Muscle layer of colon (tissue), 2 donors: ENCODE data around the gene CIB4.

Source experiments
- H3K27ac ChIP-seq: one replicate; pipeline ENCODE4 v1.7.0; 2013; ENCODE audit warnings: low read depth, mild to moderate bottlenecking, low read length, moderate library complexity
- H3K27me3 ChIP-seq, 2 donors: one replicate each; pipeline ENCODE4 v1.7.0; 2013; ENCODE audit warnings: low read length in 2 of 2, mild to moderate bottlenecking in 2 of 2; ENCODE audit not compliant: insufficient read depth in 2 of 2, control insufficient read depth in 1 of 2
- H3K36me3 ChIP-seq: one replicate; pipeline ENCODE4 v1.7.0; 2013; ENCODE audit warnings: mild to moderate bottlenecking, low read length; ENCODE audit not compliant: insufficient read depth
- H3K4me1 ChIP-seq: one replicate; pipeline ENCODE4 v1.7.0; 2013; ENCODE audit warnings: mild to moderate bottlenecking, low read length; ENCODE audit not compliant: insufficient read depth
- H3K4me3 ChIP-seq, 2 donors: one replicate each; pipeline ENCODE4 v1.7.0; 2013; ENCODE audit warnings: low read length in 2 of 2, low read depth in 1 of 2, mild to moderate bottlenecking in 1 of 2, moderate library complexity in 1 of 2
- H3K9ac ChIP-seq: one replicate; pipeline ENCODE4 v1.7.0; 2013; ENCODE audit warnings: low read length
- H3K9me3 ChIP-seq: one replicate; pipeline ENCODE4 v1.7.0; 2013; ENCODE audit warnings: mild to moderate bottlenecking, low read length
- donor health status: abdominal sarcoma.
- donor health status: Adenocarcinoma of cecum.

CIB4 gene

DNA sequence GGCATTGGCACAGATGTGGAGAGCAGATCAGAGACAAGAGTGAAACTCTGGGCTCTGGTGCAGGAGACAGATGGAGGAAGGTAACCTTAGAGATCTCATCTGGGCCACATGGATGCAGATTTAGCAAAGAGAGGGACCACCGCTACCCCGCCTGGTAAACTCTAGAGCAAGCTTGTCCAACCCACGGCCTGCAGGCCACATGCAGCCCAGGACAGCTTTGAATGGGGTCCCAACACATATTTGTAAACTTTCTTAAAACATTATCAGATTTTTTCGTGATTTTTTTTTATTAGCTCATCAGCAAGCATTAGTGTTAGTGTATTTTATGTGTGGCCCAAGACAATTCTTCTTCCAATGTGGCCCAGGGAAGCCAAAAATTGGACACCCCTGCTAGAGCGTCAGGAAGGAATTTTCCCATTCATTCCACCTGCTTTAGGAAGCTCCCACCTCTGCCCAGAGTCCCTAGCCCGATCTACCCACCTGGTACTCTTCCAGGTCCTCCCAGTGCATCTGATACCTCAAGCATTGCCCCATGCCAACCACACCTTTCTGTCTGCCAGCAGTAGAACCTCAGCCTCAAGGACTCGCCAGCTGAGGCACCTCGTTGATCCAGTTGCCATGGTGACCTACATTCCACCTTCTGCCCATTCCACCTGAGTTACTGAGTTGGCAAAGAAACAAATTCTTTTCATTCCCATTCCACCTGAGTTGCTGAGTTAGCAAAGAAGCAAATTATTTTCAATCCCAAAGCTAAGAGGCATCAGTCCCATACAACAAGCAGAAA is at the start of gene CIB4:
TSS of gene CIB4 (minus strand) at position 586 of the 784 bp plus-strand sequence. CDS start at position 534, 52 bp downstream.
- Histone ChIP-seq H3K4me3 (no peak within 1 kb of the TSS), H3K27me3 (peaks cover 0 to 6% of the 10 kb centered on the region in 2 donors), H3K27ac (no peak within 1 kb of the TSS), H3K9ac (no peak within 1 kb of the TSS), H3K4me1 (peaks cover 3% of the 10 kb centered on the region), H3K36me3 (no peaks in the 10 kb centered on the region), H3K9me3 (no peaks in the 10 kb centered on the region)

- H3K9ac ChIP-seq = no peak overlapping the region
- no peaks in the 10 kb centered on the region for H3K27me3 ChIP-seq
- no peaks in the 10 kb centered on the region for H3K36me3 ChIP-seq
- no peak overlapping the region for H3K27ac ChIP-seq
- peaks cover 49% of the 10 kb centered on the region for H3K4me1 ChIP-seq
- no peaks in the 10 kb centered on the region for H3K9me3 ChIP-seq
- no peak overlapping the region for H3K4me3 ChIP-seq
Measured at GRCh38 chr2:26687801-26688200, 46.6 kb upstream of the CIB4 start.

DNA sequence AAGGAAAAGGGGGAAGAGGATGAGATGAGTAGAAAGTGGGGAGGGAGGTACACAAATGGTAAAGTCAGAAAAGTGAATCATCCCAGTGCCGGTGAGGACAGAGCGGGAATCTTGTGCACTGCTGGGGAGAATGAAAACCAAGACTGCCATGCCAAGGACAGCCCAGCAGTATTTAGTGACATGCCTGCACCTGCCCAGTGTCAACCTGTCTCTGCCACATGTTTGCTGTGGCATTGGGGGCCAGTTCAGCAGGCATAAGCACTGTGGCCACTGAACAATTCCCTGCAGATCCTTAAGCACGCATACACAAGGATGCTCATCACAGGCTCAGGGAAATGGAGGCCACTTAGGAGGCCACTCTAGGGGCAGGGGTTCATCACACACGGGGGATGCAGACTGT is 46.2 kb upstream of the CIB4 start:
- H3K9me3 ChIP-seq = no peaks in the 10 kb centered on the region

DNA sequence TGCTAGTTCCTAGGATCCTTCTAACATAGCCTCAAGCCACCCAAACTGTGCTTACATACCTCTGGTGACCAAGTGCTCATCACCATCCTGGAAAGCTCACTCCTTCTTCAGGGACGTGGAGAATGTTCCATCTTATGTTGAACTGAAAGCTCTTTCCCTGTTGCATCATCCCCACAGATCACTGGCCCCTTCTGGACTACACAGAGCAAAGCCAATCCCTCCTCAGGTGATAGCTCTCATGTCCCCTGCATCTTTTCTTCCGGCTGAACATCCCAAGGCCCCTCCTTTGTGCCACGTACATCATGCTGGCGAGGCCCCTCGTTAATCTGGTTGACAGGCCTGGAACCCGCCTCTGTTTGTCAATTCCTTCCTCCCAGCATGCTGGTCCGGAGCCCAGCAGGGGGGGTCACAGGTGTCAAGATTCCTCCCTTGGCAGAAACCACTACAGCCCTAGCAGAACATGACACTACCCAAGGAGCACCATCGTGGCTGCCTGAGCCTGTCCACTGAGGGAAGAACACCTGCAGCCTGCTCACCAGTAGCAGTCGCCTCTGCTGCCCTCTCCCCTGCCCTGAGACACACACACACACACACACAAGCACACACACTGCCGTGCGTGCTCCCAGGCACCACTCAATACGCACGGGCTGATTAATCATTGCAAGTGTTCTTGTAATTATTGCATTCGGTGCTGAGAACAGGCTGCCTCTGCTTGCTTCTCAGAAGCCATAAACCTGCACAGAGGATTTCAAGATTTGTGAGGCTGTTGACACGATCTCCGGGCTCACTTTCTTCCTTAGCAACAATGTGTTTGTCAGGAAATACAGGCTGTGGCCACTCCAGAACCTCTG is 45.0 kb upstream of the CIB4 start:
- peak overlapping the region; percentile 22 for H3K27ac ChIP-seq
- no peaks in the 10 kb centered on the region for H3K36me3 ChIP-seq
- H3K27me3 ChIP-seq = no peaks in the 10 kb centered on the region
- H3K4me3 ChIP-seq = peak overlapping the region in 1 of 2 donors; percentile 19
- H3K9me3 ChIP-seq = no peaks in the 10 kb centered on the region
- H3K4me1 ChIP-seq = peaks cover 38% of the 10 kb centered on the region
- no peak overlapping the region for H3K9ac ChIP-seq

More for the DNA sequence above, 46.2 kb upstream of the CIB4 start:
- Histone ChIP-seq H3K4me3 (no peak overlapping the region), H3K36me3 (no peaks in the 10 kb centered on the region), H3K27ac (no peak overlapping the region), H3K9ac (no peak overlapping the region), H3K27me3 (no peaks in the 10 kb centered on the region), H3K4me1 (peaks cover 49% of the 10 kb centered on the region)

GRCh38 chr2:26685341-26685740 is 44.2 kb upstream of the CIB4 start:
- Histone ChIP-seq H3K9ac (no peak overlapping the region), H3K36me3 (no peaks in the 10 kb centered on the region), H3K9me3 (no peaks in the 10 kb centered on the region), H3K4me1 (peaks cover 32% of the 10 kb centered on the region), H3K4me3 (no peak overlapping the region), H3K27me3 (no peaks in the 10 kb centered on the region), H3K27ac (no peak overlapping the region)

DNA sequence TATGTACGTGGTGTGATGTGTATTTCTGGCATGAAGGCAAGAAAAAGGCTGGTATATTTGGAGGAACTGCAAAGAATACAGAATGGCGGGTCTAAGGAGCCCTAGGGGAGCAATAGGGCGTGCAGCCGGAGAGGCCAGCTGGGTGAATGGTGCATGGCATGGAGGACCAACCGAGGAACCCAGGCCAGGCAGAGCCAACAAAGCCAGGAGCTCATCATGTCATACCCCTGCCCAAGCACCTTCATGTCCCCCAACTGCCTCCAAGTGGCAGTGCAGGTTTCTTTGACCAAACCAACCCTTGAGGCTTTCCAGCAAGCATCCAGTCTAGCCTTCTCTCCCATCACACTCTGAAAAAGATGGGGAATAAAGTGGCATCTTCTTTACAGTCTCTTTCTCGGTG is 42.4 kb upstream of the CIB4 start:
- Histone ChIP-seq H3K27ac (no peak overlapping the region), H3K27me3 (no peaks in the 10 kb centered on the region), H3K9ac (no peak overlapping the region), H3K4me1 (peaks cover 32% of the 10 kb centered on the region), H3K9me3 (no peaks in the 10 kb centered on the region), H3K36me3 (no peaks in the 10 kb centered on the region), H3K4me3 (no peak overlapping the region)

DNA sequence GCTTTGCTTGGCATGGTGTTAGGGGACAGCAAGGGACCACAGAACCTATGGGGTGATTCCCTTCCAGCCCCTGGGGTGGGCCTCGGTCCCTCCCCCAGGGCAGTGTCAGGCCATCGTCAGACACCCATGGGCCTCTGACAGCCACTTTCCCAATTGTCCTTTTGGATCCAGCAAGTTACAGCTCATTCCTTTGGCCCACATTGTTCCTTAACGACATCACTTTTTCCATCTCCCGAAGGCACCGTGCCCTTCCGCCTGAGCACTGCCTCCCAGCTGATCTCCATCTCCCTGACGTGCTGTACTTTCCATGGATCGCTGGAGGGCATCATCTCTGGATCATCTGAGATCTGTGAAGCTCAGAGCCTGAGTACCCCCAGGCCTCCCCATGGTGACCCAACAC is 41.0 kb upstream of the CIB4 start:
- Histone ChIP-seq H3K4me3 (no peak overlapping the region), H3K9me3 (no peaks in the 10 kb centered on the region), H3K9ac (no peak overlapping the region), H3K4me1 (peaks cover 21% of the 10 kb centered on the region), H3K36me3 (no peaks in the 10 kb centered on the region), H3K27me3 (no peaks in the 10 kb centered on the region), H3K27ac (no peak overlapping the region)

DNA sequence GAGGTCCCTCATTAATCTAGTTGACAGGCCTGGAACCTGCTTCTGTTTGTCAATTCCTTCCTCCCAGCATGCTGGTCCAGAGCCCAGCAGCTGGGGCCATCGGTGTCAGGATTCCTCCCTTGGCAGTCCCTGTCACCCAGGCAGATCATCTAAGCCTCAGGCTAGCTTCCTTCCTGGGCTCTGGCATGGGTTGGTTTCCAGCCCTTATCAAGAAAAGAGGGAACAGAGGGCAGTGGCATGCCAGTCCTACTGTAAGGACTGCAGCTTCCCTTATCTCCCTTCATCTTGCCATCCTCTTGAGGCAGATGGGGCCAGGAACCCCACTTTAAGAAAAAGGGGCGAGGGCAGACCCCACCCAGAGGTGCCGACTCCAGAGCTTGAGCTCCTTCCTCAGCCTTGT is 40.5 kb upstream of the CIB4 start:
- Histone ChIP-seq H3K9me3 (no peaks in the 10 kb centered on the region), H3K4me1 (peaks cover 16% of the 10 kb centered on the region), H3K27ac (no peak overlapping the region), H3K36me3 (no peaks in the 10 kb centered on the region), H3K27me3 (no peaks in the 10 kb centered on the region), H3K9ac (no peak overlapping the region), H3K4me3 (no peak overlapping the region)

GRCh38 chr2:26679867-26680266 is 38.7 kb upstream of the CIB4 start:
- H3K9me3 ChIP-seq = no peaks in the 10 kb centered on the region
- no peaks in the 10 kb centered on the region for H3K4me1 ChIP-seq
- H3K27me3 ChIP-seq = no peaks in the 10 kb centered on the region
- H3K9ac ChIP-seq = no peak overlapping the region
- no peak overlapping the region for H3K27ac ChIP-seq
- H3K36me3 ChIP-seq = no peaks in the 10 kb centered on the region
- no peak overlapping the region for H3K4me3 ChIP-seq

DNA sequence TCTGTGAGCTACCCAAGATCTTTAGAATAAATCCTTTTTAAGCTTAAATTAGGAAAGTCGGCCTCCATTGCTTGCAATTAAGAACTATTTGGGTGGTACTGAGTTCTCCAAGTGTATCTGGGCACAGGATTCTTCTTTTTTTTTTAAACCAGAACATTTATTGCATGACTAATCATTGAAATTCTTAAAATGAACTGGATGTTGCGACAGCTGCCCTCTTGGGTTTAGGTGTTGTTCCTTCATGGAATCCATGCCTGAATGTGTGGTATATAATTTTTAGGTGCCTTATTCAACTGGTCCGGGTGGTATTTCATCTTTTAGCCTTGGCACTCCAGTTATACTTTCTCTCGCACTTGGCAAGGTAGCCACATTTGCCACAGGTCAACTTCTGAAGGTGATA is 36.9 kb upstream of the CIB4 start:
- Histone ChIP-seq H3K27me3 (no peaks in the 10 kb centered on the region), H3K36me3 (no peaks in the 10 kb centered on the region), H3K4me1 (no peaks in the 10 kb centered on the region), H3K9ac (no peak overlapping the region), H3K4me3 (no peak overlapping the region), H3K27ac (no peak overlapping the region), H3K9me3 (no peaks in the 10 kb centered on the region)

GRCh38 chr2:26675651-26676255 is 34.6 kb upstream of the CIB4 start:
- Histone ChIP-seq H3K4me1 (no peaks in the 10 kb centered on the region), H3K27ac (no peak overlapping the region), H3K36me3 (no peaks in the 10 kb centered on the region), H3K27me3 (no peaks in the 10 kb centered on the region), H3K4me3 (no peak overlapping the region), H3K9me3 (no peaks in the 10 kb centered on the region), H3K9ac (no peak overlapping the region)
